C1 segment of cervical spinal cord (tissue), 14 donors: ENCODE results near the gene SIGLEC11.
"Not testable (repeated sequence)": the region's sequence is repeated elsewhere in the genome, so short reads cannot be mapped to it uniquely, and the experiment has no call there.

ENCODE experiments used
- DNase-seq, 14 donors: peaks; one replicate each; lab custom pipeline; 2025; lab: John Stamatoyannopoulos, UW

The SIGLEC11 gene

DNA sequence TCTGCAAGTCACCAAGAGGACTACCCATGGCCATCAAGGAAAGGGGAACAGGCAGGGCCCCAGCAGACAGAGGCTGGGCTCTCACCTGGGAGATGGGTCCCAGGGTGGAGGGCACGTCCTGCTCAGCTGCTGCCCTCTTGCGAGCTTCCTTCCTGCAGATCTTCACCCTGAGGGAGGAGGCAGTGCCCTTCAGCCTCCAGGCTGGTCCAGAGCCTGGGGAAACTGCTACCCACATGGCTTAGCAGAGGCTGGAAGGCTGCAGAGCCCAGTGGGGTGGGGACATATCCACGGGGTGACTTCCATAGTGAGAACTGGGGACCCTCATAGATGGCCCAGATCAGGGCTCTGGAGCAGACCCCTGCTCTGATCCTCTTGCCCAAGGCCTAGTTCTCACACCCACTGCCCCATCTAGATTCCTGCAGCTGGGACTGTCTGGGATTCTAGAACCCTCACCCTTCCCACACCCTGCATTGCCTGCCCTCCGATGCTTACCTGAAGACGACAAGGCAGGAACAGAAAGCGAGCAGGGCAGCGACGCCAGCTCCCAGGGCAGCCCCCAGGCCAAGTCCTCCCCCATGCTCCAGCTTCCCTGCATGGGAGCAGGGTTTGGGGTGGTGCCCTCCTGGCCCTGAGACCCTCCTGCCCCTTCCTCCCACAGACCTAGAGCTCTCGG is 9.0 kb downstream of the SIGLEC11 start:
- no peak for DNase-seq

DNA sequence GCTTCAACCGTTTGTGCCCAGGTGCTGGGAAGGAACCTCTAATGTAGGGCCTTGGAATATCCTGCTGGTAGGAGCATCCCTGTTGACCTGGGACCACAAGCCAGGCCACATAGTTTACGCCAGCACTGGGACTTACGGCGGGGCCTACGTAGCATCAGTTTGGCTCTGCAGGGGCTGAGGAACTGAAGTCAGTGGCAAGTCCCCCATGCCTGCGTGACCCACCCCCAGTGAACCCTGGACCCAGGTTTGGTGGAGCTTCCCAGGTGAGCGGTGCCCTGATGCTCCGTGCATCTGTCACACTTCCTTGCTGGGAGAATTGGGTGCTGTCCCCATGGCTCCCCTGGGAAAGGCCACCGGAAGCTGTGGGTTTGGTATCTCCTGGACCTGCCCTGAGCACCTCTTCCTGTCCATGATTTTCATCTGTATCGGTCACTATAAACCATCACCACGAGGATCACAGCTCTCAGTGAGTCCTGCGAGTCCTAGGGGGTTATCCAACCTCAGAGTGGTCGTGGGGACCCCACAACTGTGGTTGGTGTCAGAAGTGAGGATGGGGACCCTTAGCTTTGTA is 9.9 kb downstream of the SIGLEC11 start:
- DNase-seq, result no peak

DNA sequence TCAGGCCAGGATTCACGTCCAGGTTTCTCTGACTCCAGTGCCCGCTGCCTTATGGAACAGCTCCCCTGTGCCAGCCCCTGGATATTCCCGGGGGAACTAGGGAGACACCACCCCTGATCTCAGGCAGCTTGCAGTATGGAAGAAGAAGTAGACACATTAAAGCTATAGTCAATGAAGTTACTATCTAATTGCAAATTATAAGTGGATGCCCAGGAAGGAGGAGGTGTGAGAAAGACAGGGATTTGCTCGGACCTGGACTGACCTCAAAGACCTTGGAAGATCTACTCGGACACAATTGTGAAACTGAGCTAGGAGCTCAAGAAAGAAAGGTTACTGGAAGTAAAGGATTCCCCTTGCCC is 10.4 kb downstream of the SIGLEC11 start:
- no peak for DNase-seq

DNA sequence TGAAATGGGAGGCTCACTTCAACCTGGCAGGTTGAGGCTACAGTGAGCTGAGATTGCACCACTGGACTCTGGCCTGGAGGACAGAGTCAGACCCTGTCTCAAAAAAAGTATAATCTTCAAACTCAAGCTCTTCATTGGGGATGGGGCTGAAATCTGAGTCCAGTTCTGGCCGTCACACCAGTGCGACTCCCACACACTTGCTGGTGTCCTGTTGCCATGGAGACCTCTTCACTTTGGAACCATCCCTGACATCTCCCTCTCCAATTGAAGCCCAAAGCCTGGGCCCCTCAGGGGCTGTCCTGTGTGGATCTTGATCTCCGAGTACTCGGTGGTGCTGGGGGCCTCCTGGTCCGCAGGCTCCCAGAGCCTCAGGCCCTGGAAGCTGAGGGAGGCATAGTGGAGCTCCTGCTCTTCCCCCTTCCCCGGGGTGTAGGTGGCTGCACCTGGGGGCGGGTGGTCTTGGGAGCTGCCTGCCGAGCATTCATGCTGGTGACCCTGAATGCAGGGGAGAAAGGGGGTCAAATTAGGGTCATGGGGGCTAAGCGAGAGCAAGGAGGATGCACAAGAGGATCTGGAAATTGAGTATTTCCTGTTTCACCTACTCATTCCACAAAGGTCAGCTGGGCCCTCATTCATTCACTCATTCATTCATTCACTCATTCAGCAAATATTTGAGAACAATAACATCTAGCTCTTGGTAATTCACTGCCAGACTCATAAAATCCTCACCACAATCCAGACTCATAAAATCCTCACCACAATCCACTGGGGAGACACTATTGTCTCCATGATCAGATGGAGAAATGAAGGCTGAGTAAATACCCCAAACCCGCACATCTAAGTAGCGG is 11.0 kb downstream of the SIGLEC11 start:
- DNase-seq, result no peak

DNA sequence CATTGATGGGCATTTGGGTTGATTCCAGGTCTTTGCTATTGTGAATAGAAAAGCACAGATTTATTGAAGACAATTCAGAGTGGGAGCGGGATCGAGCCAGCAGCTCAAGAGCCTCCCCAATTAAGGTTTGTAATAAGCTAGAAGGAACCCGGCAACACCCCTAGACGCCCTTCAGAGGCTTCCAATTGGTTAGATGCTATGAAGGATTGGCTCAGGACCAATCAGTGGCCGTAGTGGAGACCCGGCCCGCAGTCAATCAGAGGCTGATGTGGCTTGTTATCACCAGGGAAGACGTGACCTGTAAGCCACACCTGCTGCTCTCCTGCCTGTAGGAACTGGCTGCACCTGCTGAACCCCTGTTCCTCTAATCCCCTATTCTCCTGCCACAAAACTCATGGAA is 14.6 kb downstream of the SIGLEC11 start:
- no peak for DNase-seq

DNA sequence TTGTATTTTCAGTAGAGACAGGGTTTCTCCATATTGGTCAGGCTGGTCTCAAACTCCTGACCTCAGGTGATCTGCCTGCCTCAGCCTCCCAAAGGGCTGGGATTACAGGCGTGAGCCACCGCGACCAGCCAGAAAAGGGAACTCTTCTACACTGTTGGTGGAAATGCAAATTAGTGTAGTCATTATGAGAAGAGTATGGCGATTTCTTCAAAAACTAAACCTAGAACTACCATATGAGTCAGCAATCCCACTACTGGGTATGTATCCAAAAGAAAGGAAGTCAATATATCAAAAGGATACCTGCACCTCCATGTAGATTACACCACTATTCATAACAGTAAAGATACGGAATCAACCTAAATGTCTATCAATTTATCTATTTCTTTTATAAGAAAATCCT is 16.4 kb downstream of the SIGLEC11 start:
- not testable (repeated sequence) for DNase-seq

- no peak for DNase-seq
Observed at GRCh38 chr19:49940482-49940791, 20.5 kb downstream of the SIGLEC11 start.

GRCh38 chr19:49939721-49940481 is 21.1 kb downstream of the SIGLEC11 start:
- DNase-seq, result no peak

GRCh38 chr19:49938662-49939061 is 22.3 kb downstream of the SIGLEC11 start:
- DNase-seq, result no peak

DNA sequence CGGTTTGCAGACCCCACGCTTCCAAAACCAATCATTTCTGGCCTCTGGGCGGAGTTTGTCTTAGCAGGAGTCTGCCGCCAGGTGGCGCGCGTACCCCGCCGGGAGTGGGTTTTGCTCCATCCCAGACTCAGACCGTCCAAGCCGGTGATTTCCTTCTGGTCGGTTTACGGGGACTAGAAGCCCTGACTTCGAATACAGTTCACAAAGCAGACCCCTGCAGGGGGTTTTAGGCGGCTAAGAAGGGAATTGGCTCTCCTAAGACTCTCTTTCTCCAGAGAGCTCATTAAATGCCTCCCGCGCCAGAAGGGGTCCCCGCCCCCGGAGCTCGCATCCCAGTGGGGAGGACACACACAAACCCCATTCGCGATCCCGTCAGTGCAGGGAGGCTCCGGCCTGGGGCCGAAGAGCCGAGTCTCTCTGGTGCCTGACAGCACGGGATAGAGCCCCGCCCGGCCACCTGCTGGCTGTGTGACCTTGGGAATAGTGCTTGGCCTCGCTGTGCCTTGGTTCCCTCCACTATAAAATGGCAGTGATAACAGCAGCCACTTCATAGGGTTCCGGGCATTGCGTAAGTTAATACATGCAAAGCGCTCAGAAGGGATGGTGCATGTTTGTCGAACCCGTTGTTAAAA is 23.1 kb downstream of the SIGLEC11 start:
- DNase-seq, result peak; percentile 7 to 79 (median 35)

- no peak for DNase-seq
Observed at GRCh38 chr19:49936549-49936948, 24.4 kb downstream of the SIGLEC11 start.

DNA sequence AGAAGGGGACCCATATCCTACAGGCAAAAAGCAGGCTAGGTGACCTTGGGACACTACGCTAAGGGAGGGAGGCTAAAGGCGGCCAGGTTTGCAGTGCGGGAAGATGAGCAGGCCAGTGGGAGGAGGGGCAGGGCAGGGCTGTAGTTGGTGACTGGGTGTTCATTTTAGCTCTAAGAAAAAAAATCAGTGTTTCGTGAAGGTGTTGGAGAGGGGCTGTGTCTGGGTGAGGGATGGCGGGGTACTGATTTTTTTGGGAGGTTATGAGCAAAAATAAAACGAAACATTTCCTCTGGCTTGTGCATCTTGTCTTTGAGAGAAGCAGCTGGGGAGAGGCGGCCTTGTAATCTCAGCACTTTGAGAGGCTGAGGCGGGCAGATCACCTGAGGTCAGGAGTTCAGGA is 27.3 kb downstream of the SIGLEC11 start:
- no peak for DNase-seq

DNA sequence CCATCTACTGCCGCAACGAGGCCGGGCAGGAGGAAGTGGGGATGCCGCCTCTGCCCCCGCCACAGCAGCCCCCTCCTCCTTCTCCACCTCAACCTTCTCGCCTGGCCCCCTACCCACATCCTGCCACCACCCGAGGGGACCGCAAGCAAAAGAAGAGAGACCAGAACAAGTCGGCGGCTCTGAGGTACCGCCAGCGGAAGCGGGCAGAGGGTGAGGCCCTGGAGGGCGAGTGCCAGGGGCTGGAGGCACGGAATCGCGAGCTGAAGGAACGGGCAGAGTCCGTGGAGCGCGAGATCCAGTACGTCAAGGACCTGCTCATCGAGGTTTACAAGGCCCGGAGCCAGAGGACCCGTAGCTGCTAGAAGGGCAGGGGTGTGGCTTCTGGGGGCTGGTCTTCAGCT is 28.2 kb downstream of the SIGLEC11 start:
- DNase-seq, result no peak

DNA sequence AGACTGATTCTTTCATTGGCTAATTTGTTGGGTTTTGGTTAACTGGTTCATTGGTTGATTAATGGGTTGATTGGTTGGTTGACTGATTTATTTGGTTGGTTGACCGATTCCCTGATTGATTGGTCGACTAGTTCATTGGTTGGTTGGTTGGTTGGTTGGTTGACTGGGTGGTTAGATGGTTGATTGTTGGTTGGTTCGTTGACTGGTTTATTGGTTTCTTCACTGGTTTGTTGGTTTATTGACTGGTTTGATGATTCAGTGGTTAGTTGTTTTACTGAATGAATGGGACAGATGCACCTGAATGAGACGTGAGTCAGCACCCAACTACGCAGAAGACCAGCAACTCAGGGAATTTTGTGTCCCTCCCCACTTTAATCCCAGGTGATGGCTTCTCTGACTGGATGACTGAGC is 28.9 kb downstream of the SIGLEC11 start:
- DNase-seq, result no peak

GRCh38 chr19:49931293-49932040 is 29.5 kb downstream of the SIGLEC11 start:
- DNase-seq, result no peak

GRCh38 chr19:49930483-49931011 is 30.4 kb downstream of the SIGLEC11 start:
- DNase-seq, result peak in 1 of 14 donors; percentile 22

DNA sequence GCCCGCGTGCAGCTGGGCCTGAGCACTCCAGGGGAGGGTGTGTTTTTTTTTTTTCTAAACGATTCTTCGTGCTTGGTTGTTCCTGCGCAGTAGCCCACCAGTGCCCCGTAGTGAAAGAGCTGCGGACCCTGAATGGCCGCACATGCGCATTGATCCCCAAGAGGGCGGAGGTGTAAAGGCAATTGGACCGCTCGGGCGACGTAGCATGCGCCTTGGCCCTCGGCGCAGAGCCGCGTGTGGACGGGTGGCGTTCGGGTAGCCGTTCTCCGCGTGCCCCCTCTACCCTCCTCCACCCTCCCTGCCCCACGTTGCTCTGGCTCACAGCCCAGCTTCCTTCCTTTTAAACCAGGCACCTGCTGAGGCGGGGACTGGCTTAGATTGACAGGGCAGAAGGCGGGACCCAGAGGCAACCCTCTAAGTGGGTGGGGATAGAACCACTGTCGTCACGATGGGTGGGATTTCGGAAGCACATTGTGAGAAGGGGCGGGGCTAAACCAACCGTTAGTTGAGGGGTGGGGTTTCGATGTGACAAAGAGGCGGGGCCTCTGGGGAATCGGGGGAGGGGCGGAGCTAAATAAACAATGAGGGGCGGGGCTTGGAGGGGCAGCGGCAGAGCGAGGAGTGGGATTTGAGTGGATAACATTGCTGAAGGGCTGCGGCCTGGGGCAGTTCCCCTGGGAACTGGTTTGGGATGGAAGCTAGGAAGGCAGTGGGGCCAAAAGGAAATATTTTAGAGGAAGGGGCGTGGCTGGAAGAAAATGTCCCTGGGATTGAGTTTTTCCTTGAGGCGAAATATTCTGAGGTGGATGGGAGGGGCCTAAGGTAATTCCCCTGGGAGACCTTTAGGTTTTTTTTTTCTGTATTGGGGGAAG is 31.1 kb downstream of the SIGLEC11 start:
- DNase-seq, result peak; percentile 29 to 99 (median 93)

DNA sequence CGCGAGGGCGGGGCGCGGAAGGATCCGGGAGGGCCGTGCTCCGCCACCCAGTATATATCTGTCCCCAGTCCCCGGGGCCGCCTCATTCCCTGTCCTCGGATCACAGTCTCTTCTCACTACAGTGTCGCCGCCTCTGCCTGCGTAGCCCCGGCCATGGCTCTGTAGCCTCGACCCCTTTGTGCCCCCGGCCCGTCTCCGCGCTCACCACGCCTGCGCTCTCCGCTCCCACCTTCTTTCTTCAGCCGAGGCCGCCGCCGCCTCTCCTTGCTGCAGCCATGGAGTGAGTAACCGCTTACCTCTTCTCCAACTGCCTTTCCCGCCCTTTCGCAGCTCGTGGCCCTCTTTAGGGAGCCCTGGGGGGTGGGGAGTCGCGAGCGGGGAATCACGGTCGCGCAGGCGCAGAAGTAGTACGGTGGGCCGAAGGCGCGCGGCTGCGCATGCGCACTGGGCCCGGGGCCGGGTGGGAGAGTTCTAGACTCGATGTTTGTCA is 31.8 kb downstream of the SIGLEC11 start, which contains the start of the genes ATF5 and NUP62:
Gene ATF5, plus strand, starts transcription at position 85 of the 490 bp plus-strand sequence. CDS start 1,646 bp downstream, outside the sequence.
Gene NUP62, minus strand, starts transcription at position 384 of the 490 bp plus-strand sequence. CDS start 19,697 bp downstream, outside the sequence.
- DNase-seq, result peak; percentile 29 to 98 (median 89)
